Effector CD8-positive, alpha-beta T cell (primary cell): ENCODE results near the gene ARHGAP1.

ENCODE experiments used
- DNase-seq: peaks from one replicate; lab custom pipeline; 2025; lab: John Stamatoyannopoulos, UW
- total RNA-seq, 4 experiments: gene quantifications; one replicate each; lab custom pipeline; 2026; lab: John Stamatoyannopoulos, UW

Gene ARHGAP1
- 38.1 to 64.1 (median 55.6) reads per million in 4 experiments for total RNA-seq

DNA sequence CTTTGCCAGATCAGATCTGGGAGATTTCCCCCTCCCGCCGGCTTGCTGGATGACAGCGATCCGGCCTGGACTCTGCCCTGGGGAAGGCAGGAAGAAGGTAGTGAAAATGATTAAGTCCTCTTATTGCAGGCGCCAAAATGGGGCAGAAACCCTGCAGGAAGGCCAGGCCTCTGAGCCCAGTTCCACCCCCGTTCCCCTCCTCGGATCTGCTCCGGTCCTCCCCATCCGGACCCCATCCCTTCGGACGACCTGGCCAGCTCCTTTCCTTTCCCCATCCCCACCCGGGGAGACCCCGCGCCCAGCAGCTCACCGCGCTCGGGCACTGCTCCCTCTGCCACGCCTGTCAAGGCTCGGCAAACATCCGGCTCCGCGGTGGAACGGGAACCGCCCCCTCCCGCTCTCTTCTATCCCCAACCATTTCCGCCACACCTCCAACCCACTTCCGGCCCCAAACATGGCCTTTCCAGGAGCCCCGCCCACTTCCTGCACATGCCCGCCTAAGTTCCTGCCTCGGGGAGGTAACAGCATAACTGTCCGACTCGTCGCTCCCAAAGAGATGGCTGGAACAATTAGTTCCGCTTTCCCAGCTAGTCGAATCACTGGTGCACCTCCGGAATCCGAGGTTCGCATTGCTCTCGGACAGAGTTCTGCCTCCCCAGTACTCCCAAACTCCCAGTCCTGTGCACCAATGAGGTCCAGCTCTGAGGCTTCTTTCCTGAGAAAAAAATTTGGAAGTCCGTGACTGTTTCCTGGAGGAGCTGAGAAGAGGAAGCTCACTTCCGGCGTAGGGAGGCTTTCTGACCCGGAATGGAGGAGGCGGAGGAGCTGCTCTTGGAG, at the start of gene ARHGAP1, which contains the start of gene ZNF408:
Gene ARHGAP1, minus strand, starts transcription at position 379 of the 837 bp plus-strand sequence. CDS start 4,512 bp downstream, outside the sequence.
Gene ZNF408, plus strand, starts transcription at position 791 of the 837 bp plus-strand sequence. Its CDS starts 17 bp downstream, at position 808.
- peak; percentile 98 for DNase-seq

DNA sequence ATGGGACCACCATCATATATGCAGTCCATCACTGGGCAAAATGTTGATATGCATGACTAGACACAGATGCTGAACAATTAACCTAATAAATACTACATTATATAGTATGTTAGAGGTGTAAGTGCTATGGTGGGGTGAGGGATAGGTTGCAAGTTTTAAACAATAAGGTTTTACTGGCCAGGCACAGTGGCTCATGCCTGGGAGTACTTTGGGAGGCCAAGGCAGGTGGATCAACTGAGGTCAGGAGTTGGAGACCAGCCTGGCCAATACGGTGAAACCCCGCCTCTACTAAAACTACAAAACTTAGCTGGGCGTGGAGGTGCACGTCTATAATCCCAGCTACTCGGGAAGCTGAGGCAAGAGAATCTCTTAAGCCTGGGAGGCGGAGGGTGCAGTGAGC, 46.7 kb upstream of the ARHGAP1 start:
- no peak for DNase-seq

DNA sequence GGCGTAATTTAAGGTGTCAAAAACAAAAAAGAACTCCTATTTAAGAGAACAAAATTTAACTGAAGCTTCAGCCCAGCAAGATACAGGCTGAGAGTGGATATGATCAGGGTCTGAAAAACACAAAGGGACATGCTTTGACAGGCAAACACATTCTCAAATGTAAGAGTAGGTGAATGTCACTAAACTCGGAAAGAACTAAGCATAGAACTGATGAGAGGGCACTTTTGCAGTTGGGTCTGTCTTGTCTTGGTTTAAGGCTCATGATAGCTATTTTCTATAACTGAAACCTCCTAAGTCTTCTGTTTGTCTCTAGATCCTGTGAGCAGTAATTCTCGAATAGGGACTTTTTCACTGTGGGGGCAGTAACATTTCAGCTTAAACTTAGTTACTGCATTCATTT, 45.6 kb upstream of the ARHGAP1 start:
- DNase-seq: no peak

DNA sequence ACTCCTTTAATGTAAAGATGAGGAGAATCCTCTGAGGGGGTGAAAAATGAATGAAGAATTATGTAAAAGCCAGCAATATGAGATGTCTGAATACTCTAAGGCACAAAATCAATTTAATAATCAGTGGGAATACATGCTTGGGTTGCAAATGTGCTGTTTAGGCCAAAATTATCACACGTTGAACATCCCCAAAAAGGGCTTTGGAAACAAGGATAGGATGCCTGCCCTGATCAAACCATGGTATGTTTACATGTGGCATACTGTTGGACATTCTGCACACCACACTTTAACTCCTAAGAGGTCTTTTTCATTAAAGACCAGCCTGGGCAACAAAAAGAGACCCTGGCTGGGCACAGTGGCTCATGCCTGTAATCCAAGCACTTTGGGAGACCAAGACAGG, 44.9 kb upstream of the ARHGAP1 start:
- DNase-seq: no peak

DNA sequence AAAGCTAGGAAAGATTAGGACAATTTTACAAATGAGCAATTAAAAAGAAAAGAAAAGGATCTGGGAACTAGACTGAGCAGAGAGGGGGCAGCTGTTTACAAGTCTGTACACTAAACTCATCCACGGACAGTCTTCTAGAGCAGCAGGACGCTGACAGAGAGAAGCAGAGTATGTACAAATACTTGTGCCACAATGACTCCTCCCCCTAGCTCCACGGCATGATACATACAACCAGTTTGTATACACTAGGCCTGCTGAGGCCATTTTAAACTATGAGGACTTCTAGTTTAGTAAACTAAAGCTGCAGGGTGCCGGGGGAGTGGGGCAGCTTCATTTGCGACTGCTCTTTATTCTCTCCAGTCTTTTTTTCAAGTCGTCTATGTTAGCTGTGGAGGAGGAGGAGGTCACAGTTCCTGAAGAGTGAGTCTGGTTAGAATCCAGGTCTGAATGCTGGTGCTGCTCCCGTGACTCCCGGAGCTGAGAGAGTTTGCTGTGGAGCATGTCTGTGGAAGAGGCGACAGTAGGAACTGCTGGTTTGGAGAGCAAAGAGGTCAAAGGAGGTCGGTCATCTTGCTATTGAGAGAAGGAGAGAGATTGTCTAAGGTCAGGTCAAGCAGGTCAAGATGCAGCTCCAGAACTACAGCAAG, 43.4 kb upstream of the ARHGAP1 start:
- no peak for DNase-seq

DNA sequence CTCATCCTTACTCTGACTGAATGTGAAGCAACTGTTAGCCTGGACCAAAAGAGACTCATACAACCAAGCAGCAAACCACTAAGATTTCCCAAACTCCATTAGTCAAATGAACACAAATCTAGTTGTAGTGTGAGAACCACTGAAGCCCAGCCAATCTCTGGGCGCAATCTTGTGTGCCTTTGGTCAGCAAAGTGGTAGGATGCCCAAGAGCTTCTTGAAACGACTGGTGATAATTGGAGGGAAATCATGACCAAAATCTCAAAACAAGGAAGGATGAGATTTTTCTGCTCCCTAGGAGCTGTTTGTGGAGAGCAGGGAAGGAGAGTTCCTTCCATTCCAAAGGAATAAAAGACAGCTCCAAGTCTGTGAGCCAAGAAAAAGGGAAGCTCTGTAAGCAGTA, 42.6 kb upstream of the ARHGAP1 start:
- DNase-seq: no peak

DNA sequence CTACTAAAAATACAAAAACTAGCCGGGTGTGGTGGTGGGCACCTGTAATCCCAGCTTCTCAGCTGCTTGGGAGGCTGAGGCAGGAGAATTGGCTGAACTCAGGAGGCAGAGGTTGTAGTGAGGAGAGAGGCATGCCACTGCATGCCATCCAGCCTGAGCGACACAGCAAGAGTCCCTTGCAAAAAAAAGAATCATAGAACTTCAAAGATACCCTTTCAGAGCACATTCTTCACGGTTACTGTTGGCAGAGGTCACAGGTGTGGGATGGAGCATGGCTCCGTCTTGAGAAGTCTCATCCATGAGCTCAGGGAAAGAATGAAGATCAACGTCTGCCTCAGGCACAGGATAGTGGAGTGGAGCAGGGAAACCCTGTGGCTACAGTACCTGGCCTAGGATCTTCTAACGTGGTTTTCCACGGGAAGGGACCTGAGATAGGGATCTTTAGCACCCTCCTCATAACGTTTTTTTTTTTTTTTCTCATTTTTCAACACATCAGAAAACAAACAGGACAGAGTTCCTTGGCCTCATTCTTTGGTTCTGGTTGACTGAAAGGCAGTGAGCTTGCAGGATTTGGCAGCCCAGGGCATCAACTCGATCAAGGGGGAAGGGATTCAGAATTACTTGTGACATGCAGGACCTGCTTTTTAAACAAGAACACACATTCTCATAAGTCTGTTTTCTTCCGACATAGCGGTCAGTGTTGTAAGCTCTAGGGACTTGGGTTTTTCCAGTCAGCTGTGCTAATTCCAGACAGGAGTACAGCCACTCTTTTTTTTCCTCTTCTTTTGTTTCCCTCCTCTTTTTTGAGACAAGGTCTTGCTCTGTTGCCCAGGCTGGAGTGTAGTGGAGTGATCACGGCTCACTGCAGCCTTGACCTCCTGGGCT, 41.4 kb upstream of the ARHGAP1 start:
- no peak for DNase-seq

DNA sequence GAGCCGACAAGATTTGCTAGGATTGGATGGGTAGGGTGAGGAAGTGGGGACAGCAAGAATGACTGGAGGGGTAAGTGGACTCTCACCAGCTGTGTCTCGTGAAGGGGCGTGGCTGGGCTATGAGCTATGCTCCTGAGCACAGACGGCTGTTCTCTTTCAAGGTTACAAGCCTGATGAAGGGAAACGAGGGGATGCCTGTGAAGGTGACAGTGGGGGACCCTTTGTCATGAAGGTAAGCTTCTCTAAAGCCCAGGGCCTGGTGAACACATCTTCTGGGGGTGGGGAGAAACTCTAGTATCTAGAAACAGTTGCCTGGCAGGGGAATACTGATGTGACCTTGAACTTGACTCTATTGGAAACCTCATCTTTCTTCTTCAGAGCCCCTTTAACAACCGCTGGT, 38.5 kb upstream of the ARHGAP1 start:
- no peak for DNase-seq

DNA sequence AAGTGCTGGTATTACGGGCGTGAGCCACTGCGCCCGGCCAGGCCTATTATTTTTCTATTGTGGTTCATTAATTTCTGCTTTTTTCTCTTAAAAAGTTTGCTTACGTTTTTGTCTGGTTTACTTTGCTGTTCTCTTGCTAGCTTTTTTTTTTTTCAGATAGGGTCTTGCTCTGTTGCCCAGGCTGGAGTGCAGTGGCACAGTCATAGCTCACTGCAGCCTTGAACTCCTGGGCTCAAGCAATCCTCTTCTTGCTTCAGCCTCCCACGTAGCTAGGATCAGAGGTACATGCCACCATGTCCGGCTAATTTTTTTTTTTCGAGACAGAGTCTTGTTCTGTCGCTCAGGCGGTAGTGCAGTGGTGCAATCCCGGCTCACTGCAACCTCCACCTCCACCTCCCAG, 37.3 kb upstream of the ARHGAP1 start:
- no peak for DNase-seq

DNA sequence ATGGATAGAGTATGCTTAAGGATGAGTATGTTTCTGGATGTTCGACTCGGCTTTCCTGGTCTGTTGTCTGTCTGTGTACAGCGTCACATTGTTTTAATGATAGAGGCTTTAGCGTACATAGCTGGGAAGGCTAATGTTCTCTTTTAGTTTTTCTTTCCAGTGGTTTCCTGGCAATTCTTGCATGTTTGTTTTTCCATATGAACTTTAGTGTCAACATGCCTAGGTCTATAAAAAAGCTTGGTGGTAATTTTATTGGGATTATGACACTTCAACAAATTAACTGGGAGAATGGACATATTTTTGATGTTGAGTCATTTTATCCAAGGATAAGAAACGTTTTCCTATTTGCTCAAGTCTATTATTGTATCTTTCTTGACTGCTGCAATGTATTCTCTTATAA, 36.2 kb upstream of the ARHGAP1 start:
- DNase-seq: no peak

DNA sequence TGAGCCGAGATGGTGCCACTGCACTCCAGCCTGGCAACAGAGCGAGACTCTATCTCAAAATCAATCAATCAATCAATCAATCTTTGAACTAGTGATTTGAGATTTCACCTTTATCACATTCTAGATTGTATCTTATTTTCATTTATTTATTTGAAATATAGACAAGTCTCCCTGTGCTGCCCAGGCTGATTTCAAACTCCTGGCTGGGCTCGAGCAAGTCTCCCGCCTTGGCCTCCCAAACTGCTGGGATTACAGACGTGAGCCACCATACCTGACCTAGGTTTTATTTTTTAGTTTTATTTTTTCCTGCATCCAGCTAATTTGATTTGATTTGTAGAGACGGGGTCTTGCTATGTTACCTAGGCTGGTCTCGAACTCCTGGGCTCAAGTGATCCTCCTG, 35.7 kb upstream of the ARHGAP1 start:
- no peak for DNase-seq

DNA sequence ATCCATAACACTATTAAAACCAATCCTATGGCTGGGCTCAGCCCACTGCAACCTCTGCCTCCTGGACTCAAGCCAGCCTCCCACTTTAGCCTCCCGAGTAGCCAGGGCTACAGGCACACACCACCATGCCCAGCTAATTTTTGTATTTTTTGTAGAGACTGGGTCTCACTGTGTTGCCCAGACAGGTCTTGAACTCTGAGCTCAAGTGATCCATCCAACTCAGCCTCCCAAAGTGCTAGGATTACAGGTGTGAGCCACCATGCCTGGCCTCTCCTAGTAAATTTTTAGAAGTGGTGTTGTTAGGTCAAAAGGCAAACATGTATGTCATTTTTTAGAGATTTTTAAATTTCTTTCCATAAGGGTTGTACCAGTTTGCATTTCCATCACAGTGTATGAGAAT, 32.8 kb upstream of the ARHGAP1 start:
- DNase-seq: no peak

DNA sequence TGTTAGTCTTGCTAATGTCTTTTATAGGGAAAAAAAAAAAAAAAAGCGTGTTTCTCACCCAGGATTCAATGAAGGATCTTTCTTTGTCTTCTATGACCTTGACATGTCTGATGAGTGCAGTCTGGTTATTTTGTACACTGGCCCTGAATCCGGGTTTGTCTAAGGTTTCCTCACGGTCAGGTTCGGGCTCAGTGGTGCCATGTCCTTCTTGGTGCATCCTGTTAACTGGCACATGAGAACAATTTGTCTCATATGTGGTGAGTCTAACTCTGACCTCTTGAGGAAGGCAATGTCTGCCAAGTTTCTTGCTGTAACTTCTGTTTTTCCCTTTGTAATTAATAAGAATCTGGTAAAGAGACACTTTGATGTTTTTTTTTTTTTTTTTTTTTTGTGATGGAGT, 31.1 kb upstream of the ARHGAP1 start:
- DNase-seq: no peak

DNA sequence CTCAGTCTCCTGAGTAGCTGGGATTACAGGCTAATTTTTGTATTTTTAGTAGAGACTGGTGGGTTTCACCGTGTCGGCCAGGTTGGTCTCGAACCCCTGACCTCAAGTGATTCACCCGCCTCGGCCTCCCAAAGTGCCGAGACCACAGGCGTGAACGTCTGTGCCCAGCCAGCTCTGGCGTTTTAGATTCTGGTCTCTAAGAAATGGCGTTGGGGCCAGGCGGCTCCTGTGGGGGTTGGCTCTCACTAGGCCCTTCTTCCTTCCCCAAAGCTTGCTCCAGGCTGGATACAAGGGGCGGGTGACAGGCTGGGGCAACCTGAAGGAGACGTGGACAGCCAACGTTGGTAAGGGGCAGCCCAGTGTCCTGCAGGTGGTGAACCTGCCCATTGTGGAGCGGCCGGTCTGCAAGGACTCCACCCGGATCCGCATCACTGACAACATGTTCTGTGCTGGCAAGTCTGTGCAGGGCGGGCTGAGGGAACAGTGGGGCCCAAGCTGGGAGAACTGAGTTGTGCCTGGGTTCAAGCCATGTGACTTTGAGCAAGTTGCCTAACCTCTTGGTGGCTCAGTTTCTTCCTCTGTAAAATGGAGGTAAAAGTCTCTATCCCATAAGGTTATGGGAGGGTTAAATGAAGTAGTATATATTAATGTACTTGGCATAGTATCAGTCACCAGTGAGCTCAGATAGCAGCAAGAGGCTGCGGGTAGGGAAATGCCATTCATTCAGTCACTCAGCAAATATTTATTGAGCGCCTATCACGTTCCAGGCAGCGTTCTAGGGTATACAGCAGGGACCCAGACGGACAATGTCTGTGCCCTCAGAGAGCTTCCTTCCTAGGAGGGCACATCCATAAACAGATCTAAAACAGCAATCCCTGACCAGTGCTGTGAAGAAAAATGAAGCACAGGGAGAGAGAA, 28.9 kb upstream of the ARHGAP1 start:
- no peak for DNase-seq

DNA sequence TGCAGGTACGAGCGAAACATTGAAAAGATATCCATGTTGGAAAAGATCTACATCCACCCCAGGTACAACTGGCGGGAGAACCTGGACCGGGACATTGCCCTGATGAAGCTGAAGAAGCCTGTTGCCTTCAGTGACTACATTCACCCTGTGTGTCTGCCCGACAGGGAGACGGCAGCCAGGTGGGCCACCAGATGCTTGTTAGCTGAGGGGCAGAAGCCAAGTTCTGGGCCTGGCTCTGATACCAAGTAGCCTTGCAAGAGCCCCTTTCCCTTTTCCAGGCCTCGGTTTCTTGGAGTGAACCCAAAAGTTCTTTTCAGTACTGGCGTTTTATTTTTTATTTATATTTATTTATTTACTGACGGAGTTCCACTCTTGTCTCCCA, 28.2 kb upstream of the ARHGAP1 start:
- DNase-seq: no peak

DNA sequence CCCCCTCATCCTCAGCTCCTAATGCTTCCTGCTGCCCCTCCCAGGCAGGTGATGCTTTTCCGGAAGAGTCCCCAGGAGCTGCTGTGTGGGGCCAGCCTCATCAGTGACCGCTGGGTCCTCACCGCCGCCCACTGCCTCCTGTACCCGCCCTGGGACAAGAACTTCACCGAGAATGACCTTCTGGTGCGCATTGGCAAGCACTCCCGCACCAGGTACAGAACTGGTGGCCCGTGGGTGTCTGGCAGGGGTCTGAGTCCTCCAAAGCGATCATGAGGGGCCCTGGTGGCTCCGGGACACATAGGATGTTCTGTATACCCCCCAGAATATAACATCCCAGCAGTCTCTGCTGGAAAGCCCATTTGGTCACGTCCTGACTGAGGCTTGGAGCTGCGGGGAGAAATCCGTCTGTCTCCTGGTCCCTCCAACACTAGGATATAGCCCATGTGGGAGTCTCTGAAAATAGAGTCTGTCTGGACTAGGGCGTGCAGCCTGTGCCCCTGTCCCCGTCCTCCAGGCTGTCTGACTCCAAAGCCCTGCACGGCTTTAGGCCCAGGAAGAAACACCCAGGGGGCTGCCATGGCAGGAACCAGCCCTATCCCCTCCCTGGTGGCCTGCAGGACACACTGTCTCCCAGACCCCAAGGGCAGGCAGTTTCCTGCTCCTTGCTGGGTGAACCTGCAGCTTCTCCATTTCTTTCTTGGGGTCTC, 27.7 kb upstream of the ARHGAP1 start:
- no peak for DNase-seq

DNA sequence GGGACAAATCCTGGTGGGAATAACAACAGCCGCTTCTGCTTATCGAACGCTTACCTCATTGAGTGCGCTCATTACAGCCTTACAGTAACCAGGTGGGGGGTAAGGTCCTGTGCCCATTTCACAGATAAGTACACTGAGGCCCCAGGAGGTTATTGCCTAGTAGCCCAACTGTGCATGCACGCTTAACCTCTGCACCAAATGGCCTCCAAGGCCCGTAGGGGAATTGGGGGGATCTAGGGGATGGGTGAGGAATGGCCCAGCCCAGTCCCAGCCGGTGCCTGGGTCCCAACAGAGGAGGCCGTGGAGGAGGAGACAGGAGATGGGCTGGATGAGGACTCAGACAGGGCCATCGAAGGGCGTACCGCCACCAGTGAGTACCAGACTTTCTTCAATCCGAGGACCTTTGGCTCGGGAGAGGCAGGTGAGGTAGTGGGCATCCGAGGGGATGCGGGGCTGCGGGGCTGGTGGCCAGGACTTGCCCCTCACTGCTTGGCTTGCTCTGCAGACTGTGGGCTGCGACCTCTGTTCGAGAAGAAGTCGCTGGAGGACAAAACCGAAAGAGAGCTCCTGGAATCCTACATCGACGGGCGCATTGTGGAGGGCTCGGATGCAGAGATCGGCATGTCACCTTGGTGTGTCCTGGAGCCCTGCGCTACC, 25.9 kb upstream of the ARHGAP1 start:
- no peak for DNase-seq

DNA sequence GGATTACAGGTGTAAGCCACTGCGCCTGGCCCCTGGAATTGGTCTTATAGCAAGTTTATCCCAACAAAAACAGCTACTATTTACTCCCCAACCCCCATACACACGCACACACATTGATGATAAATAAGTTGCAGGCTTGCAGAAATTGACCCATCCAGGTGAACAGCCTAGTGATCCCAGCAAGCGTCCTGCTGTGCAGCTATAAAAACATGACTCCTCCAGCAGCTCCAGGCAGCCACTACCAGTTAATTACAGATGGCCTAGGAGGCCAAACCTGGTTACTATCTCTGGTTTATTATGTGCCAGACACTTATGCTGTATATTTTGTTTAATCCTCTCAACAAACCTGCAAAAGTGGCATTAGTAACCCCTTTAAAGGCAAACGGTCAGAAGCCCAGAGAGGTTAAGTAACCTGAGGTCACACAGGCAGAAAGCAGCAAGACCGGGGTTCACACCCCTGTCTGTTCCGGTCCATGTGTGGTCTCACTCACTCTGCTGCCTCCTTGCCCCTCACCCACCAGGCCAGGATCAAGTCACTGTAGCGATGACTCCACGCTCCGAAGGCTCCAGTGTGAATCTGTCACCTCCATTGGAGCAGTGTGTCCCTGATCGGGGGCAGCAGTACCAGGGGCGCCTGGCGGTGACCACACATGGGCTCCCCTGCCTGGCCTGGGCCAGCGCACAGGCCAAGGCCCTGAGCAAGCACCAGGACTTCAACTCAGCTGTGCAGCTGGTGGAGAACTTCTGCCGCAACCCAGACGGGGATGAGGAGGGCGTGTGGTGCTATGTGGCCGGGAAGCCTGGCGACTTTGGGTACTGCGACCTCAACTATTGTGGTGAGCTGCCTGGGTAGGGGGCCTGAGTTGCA, 25.2 kb upstream of the ARHGAP1 start:
- DNase-seq: no peak

DNA sequence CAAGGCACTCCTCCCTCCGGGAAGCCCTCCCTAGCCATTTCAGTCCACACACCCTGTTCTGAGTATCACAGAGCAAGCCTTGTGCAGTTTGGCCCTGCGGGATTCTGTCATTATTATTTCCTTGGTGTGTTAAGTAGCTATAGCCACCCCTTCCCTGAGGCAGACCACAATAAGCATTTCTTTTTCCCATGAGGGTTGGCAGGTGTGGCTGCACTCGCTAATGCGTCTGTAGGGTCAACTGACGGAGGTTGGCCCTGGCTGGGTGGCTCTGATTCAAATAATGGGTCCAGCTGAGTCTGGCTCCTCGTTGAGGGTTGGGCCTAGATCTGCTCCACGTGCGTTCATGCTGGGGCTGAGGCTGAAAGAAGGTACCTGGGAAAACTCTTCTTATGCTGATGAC, 23.7 kb upstream of the ARHGAP1 start:
- no peak for DNase-seq
